Measurements from ENCODE around the gene ABCA3. TPM values are rescaled to one million over a fixed set of nuclear protein-coding genes. Genes with fewer than 3 reads are reported as not detected.

The ABCA3 gene
- total RNA-seq, 1 experiment from 2014 or later = 3.5 TPM

- H3K4me3 Mint-ChIP-seq (ENCODE audit: unreplicated experiment) = no peak overlapping the region
- no peak overlapping the region for H3K27ac Mint-ChIP-seq (ENCODE audit: low read depth, unreplicated experiment)
- H3K27me3 Mint-ChIP-seq (ENCODE audit: insufficient read depth, unreplicated experiment) = no peaks in the 10 kb centered on the region
- H3K9me3 Mint-ChIP-seq (ENCODE audit: unreplicated experiment) = no peaks in the 10 kb centered on the region
- TF ChIP-seq, protein P1, sequence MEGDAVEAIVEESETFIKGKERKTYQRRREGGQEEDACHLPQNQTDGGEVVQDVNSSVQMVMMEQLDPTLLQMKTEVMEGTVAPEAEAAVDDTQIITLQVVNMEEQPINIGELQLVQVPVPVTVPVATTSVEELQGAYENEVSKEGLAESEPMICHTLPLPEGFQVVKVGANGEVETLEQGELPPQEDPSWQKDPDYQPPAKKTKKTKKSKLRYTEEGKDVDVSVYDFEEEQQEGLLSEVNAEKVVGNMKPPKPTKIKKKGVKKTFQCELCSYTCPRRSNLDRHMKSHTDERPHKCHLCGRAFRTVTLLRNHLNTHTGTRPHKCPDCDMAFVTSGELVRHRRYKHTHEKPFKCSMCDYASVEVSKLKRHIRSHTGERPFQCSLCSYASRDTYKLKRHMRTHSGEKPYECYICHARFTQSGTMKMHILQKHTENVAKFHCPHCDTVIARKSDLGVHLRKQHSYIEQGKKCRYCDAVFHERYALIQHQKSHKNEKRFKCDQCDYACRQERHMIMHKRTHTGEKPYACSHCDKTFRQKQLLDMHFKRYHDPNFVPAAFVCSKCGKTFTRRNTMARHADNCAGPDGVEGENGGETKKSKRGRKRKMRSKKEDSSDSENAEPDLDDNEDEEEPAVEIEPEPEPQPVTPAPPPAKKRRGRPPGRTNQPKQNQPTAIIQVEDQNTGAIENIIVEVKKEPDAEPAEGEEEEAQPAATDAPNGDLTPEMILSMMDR (IDR thresholded peaks at IDR 0.05; ENCODE audit: unreplicated experiment) = no peak
- no TSS peak for BruUV-seq (replicated peaks)
- intact Hi-C loops (cut with micrococcal nuclease) = no loop called here
- CTCF ChIA-PET = no interaction called here
- H3K36me3 Mint-ChIP-seq (ENCODE audit: insufficient read depth, unreplicated experiment) = peaks cover 54% of the 10 kb centered on the region
- peaks cover 5% of the 10 kb centered on the region for H3K4me1 Mint-ChIP-seq (ENCODE audit: insufficient read depth, unreplicated experiment)
- POLR2A ChIA-PET = interaction anchor here (0.8 kb wide), 1 partner anchor 33 kb away, joined by 3 read pairs; no protein-coding TSS in a partner anchor
- DNase-seq (ENCODE audit: unreplicated experiment) = no peak
Measured at GRCh38 chr16:2244926-2245795, 95.4 kb downstream of the ABCA3 start.

DNA sequence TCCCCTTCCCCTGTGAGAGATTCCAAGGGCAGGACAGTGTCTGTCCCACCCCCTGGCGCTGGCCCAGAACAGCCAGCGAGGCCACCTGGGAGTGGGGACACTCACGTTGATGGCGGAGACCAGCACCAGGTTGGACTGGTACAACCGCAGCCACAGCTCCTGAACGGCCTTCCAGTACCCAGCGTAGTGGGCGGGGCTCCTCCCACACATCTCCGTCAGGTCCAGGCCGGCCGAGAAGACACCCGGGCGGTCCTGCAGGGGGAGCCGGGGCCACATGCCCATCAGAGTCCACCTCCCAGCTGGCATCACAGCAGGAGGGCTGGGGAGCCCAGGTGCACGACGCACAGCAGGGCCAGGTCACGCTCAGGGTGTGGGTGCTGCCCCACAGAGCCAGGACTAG, 96.2 kb downstream of the ABCA3 start:
- ChIA-PET CTCF (no interaction called here), POLR2A (interaction anchor here (0.8 kb wide), 1 partner anchor 32 kb away, joined by 3 read pairs; no protein-coding TSS in a partner anchor)
- intact Hi-C loops (cut with micrococcal nuclease) = no loop called here

GRCh38 chr16:2243781-2244180, 96.7 kb downstream of the ABCA3 start:
- Mint-ChIP-seq H3K9me3 (ENCODE audit: unreplicated experiment) (no peaks in the 10 kb centered on the region), H3K36me3 (ENCODE audit: insufficient read depth, unreplicated experiment) (peaks cover 61% of the 10 kb centered on the region), H3K4me1 (ENCODE audit: insufficient read depth, unreplicated experiment) (peaks cover 5% of the 10 kb centered on the region), H3K27ac (ENCODE audit: low read depth, unreplicated experiment) (no peak overlapping the region), H3K4me3 (ENCODE audit: unreplicated experiment) (no peak overlapping the region), H3K27me3 (ENCODE audit: insufficient read depth, unreplicated experiment) (no peaks in the 10 kb centered on the region)
- TF ChIP-seq, protein P1 (IDR thresholded peaks at IDR 0.05; ENCODE audit: unreplicated experiment) = no peak
- ChIA-PET POLR2A (no interaction called here), CTCF (no interaction called here)
- intact Hi-C loops (cut with micrococcal nuclease) = no loop called here
- DNase-seq (ENCODE audit: unreplicated experiment) = no peak
- BruUV-seq (replicated peaks) = no TSS peak

More for the DNA sequence above, 96.2 kb downstream of the ABCA3 start:
- no peaks in the 10 kb centered on the region for H3K27me3 Mint-ChIP-seq (ENCODE audit: insufficient read depth, unreplicated experiment)
- no peaks in the 10 kb centered on the region for H3K9me3 Mint-ChIP-seq (ENCODE audit: unreplicated experiment)
- peaks cover 58% of the 10 kb centered on the region for H3K36me3 Mint-ChIP-seq (ENCODE audit: insufficient read depth, unreplicated experiment)
- TF ChIP-seq, protein P1 (IDR thresholded peaks at IDR 0.05; ENCODE audit: unreplicated experiment) = no peak
- no TSS peak for BruUV-seq (replicated peaks)
- DNase-seq (ENCODE audit: unreplicated experiment) = no peak
- no peak overlapping the region for H3K27ac Mint-ChIP-seq (ENCODE audit: low read depth, unreplicated experiment)
- H3K4me3 Mint-ChIP-seq (ENCODE audit: unreplicated experiment) = no peak overlapping the region
- H3K4me1 Mint-ChIP-seq (ENCODE audit: insufficient read depth, unreplicated experiment) = peaks cover 5% of the 10 kb centered on the region

GRCh38 chr16:2243031-2243528, 97.4 kb downstream of the ABCA3 start:
- intact Hi-C loops (cut with micrococcal nuclease) = no loop called here
- H3K4me1 Mint-ChIP-seq (ENCODE audit: insufficient read depth, unreplicated experiment) = peaks cover 5% of the 10 kb centered on the region
- ChIA-PET CTCF (no interaction called here), POLR2A (interaction anchor here (0.8 kb wide), 1 partner anchor 8 kb away, joined by 6 read pairs; the partner anchor contains the start of gene ECI1)
- no peaks in the 10 kb centered on the region for H3K27me3 Mint-ChIP-seq (ENCODE audit: insufficient read depth, unreplicated experiment)
- H3K27ac Mint-ChIP-seq (ENCODE audit: low read depth, unreplicated experiment) = no peak overlapping the region
- H3K36me3 Mint-ChIP-seq (ENCODE audit: insufficient read depth, unreplicated experiment) = peaks cover 63% of the 10 kb centered on the region
- TF ChIP-seq, protein P1 (IDR thresholded peaks at IDR 0.05; ENCODE audit: unreplicated experiment) = no peak
- H3K9me3 Mint-ChIP-seq (ENCODE audit: unreplicated experiment) = no peaks in the 10 kb centered on the region
- no peak for DNase-seq (ENCODE audit: unreplicated experiment)
- no TSS peak for BruUV-seq (replicated peaks)
- no peak overlapping the region for H3K4me3 Mint-ChIP-seq (ENCODE audit: unreplicated experiment)

Measured in MCF 10A (cell line).